HG03196 (cell line): ENCODE results near the gene RNF186.
"Not testable (repeated sequence)": the region's sequence is repeated elsewhere in the genome, so short reads cannot be mapped to it uniquely, and the experiment has no call there.

ENCODE experiments used
- ATAC-seq: cut with Tn5 transposase; IDR thresholded peaks from one replicate; pipeline ENCODE4 v1.9.1; 2021; ENCODE audit not compliant: unreplicated experiment

RNF186 gene

GRCh38 chr1:19825298-19825697, 10.2 kb upstream of the RNF186 start:
- ATAC-seq: no peak

- no peak for ATAC-seq
Measured at GRCh38 chr1:19824541-19824940, 9.5 kb upstream of the RNF186 start.

GRCh38 chr1:19824036-19824435, 9.0 kb upstream of the RNF186 start:
- no peak for ATAC-seq

- ATAC-seq: no peak
Measured at GRCh38 chr1:19819701-19820100, 4.6 kb upstream of the RNF186 start.

GRCh38 chr1:19818324-19818723, 3.2 kb upstream of the RNF186 start:
- no peak for ATAC-seq

- no peak for ATAC-seq
Measured at GRCh38 chr1:19817160-19817559, 2.1 kb upstream of the RNF186 start.

GRCh38 chr1:19816737-19817086, 1.6 kb upstream of the RNF186 start:
- not testable (repeated sequence) for ATAC-seq

- no peak for ATAC-seq
Measured at GRCh38 chr1:19815801-19816736, 986 bp upstream of the RNF186 start.

- ATAC-seq: no peak
Measured at GRCh38 chr1:19814244-19814661, 830 bp downstream of the RNF186 start.

- ATAC-seq: no peak
Measured at GRCh38 chr1:19813643-19813960, 1.5 kb downstream of the RNF186 start.

GRCh38 chr1:19812875-19813642, 2.0 kb downstream of the RNF186 start:
- no peak for ATAC-seq

GRCh38 chr1:19811206-19811851, 3.8 kb downstream of the RNF186 start:
- no peak for ATAC-seq

- ATAC-seq: no peak
Measured at GRCh38 chr1:19809044-19809750, 5.9 kb downstream of the RNF186 start.

- ATAC-seq: no peak
Measured at GRCh38 chr1:19808351-19808750, 6.7 kb downstream of the RNF186 start.

GRCh38 chr1:19804831-19805251, 10.2 kb downstream of the RNF186 start:
- ATAC-seq: no peak

- ATAC-seq: no peak
Measured at GRCh38 chr1:19802269-19802668, 12.8 kb downstream of the RNF186 start.

- ATAC-seq: no peak
Measured at GRCh38 chr1:19800076-19800804, 14.8 kb downstream of the RNF186 start.

- ATAC-seq: no peak
Measured at GRCh38 chr1:19799230-19800075, 15.6 kb downstream of the RNF186 start, which contains the start of gene TMCO4. Gene TMCO4 (minus strand): TSS chr1:19799916. CDS start chr1:19780758, 19,158 bp downstream.

- ATAC-seq: no peak
Measured at GRCh38 chr1:19798486-19799229, 16.4 kb downstream of the RNF186 start.
